Central memory CD8-positive, alpha-beta T cell (primary cell): ENCODE measurements around the gene STK32A.
"Not testable (repeated sequence)": the region's sequence is repeated elsewhere in the genome, so short reads cannot be mapped to it uniquely, and the experiment has no call there.

Experiments
- ATAC-seq: fragments of 150-1000 bp; cut with Tn5 transposase; replicated peaks from 2 replicates; pipeline ENCODE4 v1.10.0; 2022; ENCODE audit warnings: mild to moderate bottlenecking, moderate FRiP score, moderate number of reproducible peaks; ENCODE audit not compliant: poor library complexity, severe bottlenecking; ENCODE audit errors: extremely low read depth
- DNase-seq, 2 donors: peaks; one replicate each; pipeline ENCODE4 v3.0.0; 2021; ENCODE audit warnings: low spot score in 2 of 2
- H3K27ac Mint-ChIP-seq: one replicate; pipeline ENCODE4 v1.8.0; 2022; ENCODE audit warnings: low read depth, mild to moderate bottlenecking, moderate library complexity, mixed read lengths
- H3K27me3 Mint-ChIP-seq: one replicate; pipeline ENCODE4 v1.8.0; 2022; ENCODE audit warnings: mixed read lengths
- H3K36me3 Mint-ChIP-seq: one replicate; pipeline ENCODE4 v1.8.0; 2022; ENCODE audit warnings: mild to moderate bottlenecking, moderate library complexity, mixed read lengths; ENCODE audit not compliant: insufficient read depth
- H3K4me1 Mint-ChIP-seq: one replicate; pipeline ENCODE4 v1.8.0; 2022; ENCODE audit warnings: mixed read lengths
- H3K4me3 Mint-ChIP-seq: one replicate; pipeline ENCODE4 v1.8.0; 2022; ENCODE audit warnings: mild to moderate bottlenecking, moderate library complexity, mixed read lengths
- H3K9me3 Mint-ChIP-seq: one replicate; pipeline ENCODE4 v1.8.0; 2022; ENCODE audit warnings: mixed read lengths

Gene STK32A

DNA sequence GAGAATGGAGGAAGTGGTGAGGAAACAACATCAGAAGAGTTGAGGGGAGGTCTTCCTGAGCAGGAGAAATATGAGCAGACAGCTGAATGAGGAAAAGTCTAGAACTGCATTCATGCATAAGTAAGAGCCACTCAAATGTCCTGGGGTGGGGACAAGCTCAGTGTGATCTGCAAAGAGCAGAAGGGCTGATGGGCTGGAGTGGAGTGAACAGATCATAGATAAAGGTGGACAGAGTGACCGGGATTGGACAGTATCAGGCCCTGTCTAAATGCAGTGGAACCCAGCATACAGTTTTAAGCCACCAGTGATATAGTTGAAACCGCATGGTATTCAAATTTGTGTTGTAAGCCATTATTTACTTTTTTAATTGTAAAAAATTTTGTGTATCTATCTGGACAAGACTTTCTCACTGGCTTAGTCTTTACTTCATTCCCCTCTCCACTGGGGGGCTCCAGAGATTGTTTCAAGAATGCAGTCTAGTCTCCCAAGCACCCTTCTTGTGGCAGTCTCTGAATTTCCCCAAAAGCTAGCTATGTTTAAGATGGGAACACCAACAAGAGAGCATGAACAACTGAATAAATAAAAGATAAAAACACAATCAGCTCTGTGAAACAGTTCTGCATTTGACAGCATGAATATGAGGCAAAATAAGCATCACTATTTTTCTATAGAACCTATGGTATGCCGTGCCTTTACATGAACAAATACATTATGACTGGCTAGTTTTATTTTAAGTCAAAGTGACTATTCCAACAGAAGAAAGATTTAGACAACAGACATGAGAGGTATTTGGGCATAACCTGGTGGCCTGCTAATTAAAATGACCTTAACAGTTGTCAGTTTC, 10.7 kb upstream of the STK32A start:
- H3K9me3 Mint-ChIP-seq, result no peaks in the 10 kb centered on the region
- DNase-seq (no peak), ATAC-seq (no peak)
- no peaks in the 10 kb centered on the region for H3K36me3 Mint-ChIP-seq
- no peak overlapping the region for H3K4me3 Mint-ChIP-seq
- H3K4me1 Mint-ChIP-seq, result no peaks in the 10 kb centered on the region
- no peak overlapping the region for H3K27ac Mint-ChIP-seq
- no peaks in the 10 kb centered on the region for H3K27me3 Mint-ChIP-seq

GRCh38 chr5:147225938-147226337, 8.9 kb upstream of the STK32A start:
- no peaks in the 10 kb centered on the region for H3K36me3 Mint-ChIP-seq

DNA sequence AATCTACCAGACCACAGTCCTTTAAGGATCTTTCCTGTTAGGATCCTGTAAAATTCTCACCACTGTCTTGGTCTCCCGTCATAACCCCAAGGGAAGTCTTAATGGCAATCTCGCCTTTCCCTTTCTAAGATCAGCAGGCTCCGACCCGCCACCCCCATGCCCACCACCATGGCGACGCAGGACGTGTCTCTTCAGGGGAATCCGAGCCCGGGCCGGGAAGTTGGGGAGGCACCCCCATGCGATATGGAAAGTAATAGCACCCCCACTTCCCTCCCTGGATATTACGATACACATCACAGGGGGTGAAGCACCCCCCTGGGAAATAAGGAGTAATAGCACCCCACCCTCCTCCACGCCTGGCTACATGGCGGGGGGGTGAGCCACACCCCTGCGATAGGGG, 8.3 kb upstream of the STK32A start:
- Mint-ChIP-seq H3K9me3 (no peaks in the 10 kb centered on the region), H3K27ac (no peak overlapping the region), H3K27me3 (peaks cover 16% of the 10 kb centered on the region), H3K4me3 (no peak overlapping the region), H3K4me1 (no peaks in the 10 kb centered on the region), H3K36me3 (no peaks in the 10 kb centered on the region)
- ATAC-seq, result no peak
- DNase-seq, result no peak

More at GRCh38 chr5:147225938-147226337, 8.9 kb upstream of the STK32A start:
- no peaks in the 10 kb centered on the region for H3K4me1 Mint-ChIP-seq
- H3K9me3 Mint-ChIP-seq, result no peaks in the 10 kb centered on the region
- peaks cover 10% of the 10 kb centered on the region for H3K27me3 Mint-ChIP-seq
- no peak overlapping the region for H3K27ac Mint-ChIP-seq
- H3K4me3 Mint-ChIP-seq, result no peak overlapping the region
- DNase-seq, result no peak
- ATAC-seq, result no peak

DNA sequence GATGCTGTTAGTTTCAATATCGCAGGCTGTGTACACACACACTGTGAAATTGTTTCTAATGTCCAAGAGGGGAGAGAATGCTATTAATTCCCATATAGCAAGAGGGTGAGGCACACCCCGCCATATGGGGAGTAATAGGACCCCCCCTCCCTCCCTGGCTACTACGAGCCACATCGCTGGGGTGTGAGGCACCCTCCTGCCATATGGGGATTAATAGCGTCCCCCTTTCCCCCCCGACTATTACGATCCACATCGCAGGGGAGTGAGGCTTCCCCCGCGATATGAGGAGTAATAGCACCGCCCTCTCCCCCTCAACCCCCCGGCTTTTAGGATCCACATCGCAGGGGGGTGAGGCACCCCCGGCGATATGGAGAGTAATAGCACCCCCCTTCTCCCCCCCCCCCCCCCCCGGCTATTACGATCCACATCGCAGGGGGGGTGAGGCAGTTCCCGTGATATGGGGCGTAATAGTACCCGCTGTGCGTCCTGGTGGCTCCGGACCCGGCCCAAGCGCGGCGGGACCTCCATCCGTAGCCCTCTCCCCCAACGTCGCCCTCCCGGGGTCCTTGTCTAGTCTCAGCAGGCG, 494 bp upstream of the STK32A start:
- no peak overlapping the region for H3K27ac Mint-ChIP-seq
- H3K36me3 Mint-ChIP-seq, result peaks cover 1% of the 10 kb centered on the region
- peaks cover 5% of the 10 kb centered on the region for H3K4me1 Mint-ChIP-seq
- ATAC-seq (no peak), DNase-seq (no peak)
- no peaks in the 10 kb centered on the region for H3K9me3 Mint-ChIP-seq
- H3K27me3 Mint-ChIP-seq, result peaks cover 86% of the 10 kb centered on the region
- peak overlapping the region; percentile 2 for H3K4me3 Mint-ChIP-seq

- no peak for ATAC-seq
- H3K27ac Mint-ChIP-seq, result no peak overlapping the region
- H3K9me3 Mint-ChIP-seq, result no peaks in the 10 kb centered on the region
- peaks cover 1% of the 10 kb centered on the region for H3K36me3 Mint-ChIP-seq
- no peaks in the 10 kb centered on the region for H3K4me1 Mint-ChIP-seq
- no peak overlapping the region for H3K4me3 Mint-ChIP-seq
- DNase-seq, result no peak
- H3K27me3 Mint-ChIP-seq, result peaks cover 58% of the 10 kb centered on the region
Observed at GRCh38 chr5:147240266-147240985, 5.6 kb downstream of the STK32A start.

GRCh38 chr5:147243238-147243637, 8.4 kb downstream of the STK32A start:
- not testable (repeated sequence) for DNase-seq, ATAC-seq, H3K9me3 Mint-ChIP-seq, H3K27ac Mint-ChIP-seq, H3K4me1 Mint-ChIP-seq, H3K36me3 Mint-ChIP-seq, H3K4me3 Mint-ChIP-seq
- H3K27me3 Mint-ChIP-seq, result peaks cover 33% of the 10 kb centered on the region

DNA sequence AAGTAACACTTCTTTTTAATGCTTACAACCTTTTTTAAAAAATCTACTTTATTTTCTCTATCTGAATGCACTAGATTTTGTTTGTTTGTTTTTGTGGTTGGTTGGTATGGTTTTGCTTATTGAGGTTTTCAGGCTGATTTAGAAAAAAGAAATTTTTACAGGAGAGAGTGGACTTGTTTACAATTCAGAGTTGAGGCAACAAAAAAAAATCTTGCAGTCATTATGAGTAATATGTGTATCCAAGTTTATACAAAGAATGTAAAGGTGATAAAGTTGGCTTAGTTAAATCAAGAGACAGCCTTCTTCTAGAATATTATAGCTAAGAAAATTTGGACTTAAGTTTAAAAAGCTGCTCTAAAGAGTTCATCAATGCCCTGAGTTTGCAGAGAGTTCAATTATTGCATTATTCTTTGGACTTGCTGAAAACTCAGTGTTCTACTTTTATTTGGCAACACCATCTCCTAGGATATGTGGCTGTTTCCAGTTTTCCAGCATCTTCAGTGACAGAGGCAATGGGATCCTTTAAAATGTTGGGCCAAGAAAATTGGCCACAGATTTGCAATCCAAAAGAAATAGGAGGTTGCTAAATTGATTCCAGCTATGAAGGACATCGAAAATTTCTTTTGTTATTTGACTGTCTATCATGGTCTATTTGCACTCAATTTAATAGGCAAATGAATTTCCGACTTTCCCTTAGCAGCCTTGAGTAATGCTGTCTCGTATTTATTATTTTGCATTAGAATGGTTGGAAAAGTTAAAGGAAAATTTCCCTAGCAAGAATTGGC, 10.7 kb downstream of the STK32A start:
- Mint-ChIP-seq H3K36me3 (no peaks in the 10 kb centered on the region), H3K9me3 (peaks cover 7% of the 10 kb centered on the region), H3K27ac (no peak overlapping the region), H3K4me1 (no peaks in the 10 kb centered on the region), H3K4me3 (no peak overlapping the region), H3K27me3 (peaks cover 18% of the 10 kb centered on the region)
- ATAC-seq, result no peak
- DNase-seq, result no peak

- no peak for DNase-seq
- no peak overlapping the region for H3K4me3 Mint-ChIP-seq
- H3K27me3 Mint-ChIP-seq, result peaks cover 10% of the 10 kb centered on the region
- no peaks in the 10 kb centered on the region for H3K4me1 Mint-ChIP-seq
- H3K27ac Mint-ChIP-seq, result no peak overlapping the region
- H3K36me3 Mint-ChIP-seq, result no peaks in the 10 kb centered on the region
- no peak for ATAC-seq
- peaks cover 8% of the 10 kb centered on the region for H3K9me3 Mint-ChIP-seq
Observed at GRCh38 chr5:147248561-147248960, 13.7 kb downstream of the STK32A start.

DNA sequence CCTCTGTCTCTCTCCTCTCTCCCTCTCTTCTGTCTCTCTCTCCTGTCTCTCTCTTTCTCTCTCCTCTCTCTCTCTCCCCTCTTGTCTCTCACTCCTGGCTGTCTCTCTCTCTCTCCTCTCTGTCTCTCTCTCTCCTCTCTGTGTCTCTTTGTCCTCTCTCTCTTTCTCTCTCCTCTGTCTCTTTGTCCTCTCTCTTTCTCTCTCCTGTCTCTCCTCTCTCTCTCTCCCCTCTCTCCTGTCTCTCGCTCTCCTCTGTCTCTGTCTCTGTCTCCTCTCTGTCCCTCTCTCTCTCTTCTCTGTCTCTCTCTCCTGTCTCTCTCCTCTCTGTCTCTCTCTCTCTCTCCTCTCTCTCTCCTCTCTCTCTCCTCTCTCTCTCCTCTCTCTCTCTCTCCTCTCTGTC, 25.0 kb downstream of the STK32A start:
- DNase-seq (no peak), ATAC-seq (no peak)
- Mint-ChIP-seq H3K36me3 (no peaks in the 10 kb centered on the region), H3K4me1 (no peaks in the 10 kb centered on the region), H3K9me3 (peaks cover 13% of the 10 kb centered on the region), H3K27ac (no peak overlapping the region), H3K27me3 (peaks cover 51% of the 10 kb centered on the region), H3K4me3 (no peak overlapping the region)

- DNase-seq (no peak), ATAC-seq (no peak)
- Mint-ChIP-seq H3K9me3 (peaks cover 7% of the 10 kb centered on the region), H3K27me3 (peaks cover 35% of the 10 kb centered on the region), H3K4me3 (no peak overlapping the region), H3K36me3 (no peaks in the 10 kb centered on the region), H3K27ac (no peak overlapping the region), H3K4me1 (no peaks in the 10 kb centered on the region)
Observed at GRCh38 chr5:147267082-147267832, 32.4 kb downstream of the STK32A start.

DNA sequence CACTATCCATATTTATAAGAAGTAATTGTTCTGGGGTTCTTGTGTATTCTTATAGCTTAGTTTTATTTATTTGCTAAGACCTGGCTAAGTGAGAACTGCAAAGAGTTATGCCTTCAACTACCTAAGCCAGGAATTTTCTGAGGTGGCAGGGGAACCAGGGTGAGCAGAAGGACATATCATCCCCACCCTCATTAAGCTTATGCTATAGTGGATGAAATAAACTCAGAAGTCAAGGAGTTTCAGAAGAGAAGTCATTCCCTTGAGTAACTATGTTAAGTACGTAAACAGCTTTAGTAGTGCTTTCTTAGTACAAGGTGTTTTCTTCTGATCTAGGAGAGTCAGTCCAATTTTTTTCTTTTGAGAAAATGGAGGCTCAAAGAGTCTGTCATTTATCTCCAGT, 41.7 kb downstream of the STK32A start:
- ATAC-seq, result no peak
- no peak for DNase-seq
- Mint-ChIP-seq H3K27ac (no peak overlapping the region), H3K27me3 (peaks cover 26% of the 10 kb centered on the region), H3K4me3 (no peak overlapping the region), H3K36me3 (no peaks in the 10 kb centered on the region), H3K4me1 (no peaks in the 10 kb centered on the region), H3K9me3 (peaks cover 14% of the 10 kb centered on the region)

DNA sequence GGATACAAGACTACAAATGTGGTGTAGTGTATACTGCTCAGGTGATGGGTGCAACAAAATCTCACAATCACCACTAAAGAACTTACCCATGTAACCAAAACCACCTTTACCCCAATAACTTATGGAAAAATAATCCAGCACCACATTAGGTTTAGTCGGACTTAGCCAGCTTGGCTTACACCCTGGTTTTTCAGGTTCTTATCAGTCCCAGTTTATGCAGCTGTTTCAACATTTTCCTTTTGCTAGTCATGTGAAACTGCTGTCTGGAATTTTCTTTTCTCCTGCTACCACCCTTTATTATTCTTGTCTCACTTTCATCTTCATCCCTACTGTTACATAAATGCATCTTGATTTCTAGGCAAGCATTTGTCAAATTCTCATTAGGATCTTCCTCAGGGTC, 51.5 kb downstream of the STK32A start:
- H3K9me3 Mint-ChIP-seq, result peaks cover 2% of the 10 kb centered on the region
- no peak overlapping the region for H3K4me3 Mint-ChIP-seq
- DNase-seq (no peak), ATAC-seq (no peak)
- H3K4me1 Mint-ChIP-seq, result no peaks in the 10 kb centered on the region
- H3K36me3 Mint-ChIP-seq, result no peaks in the 10 kb centered on the region
- peaks cover 17% of the 10 kb centered on the region for H3K27me3 Mint-ChIP-seq
- H3K27ac Mint-ChIP-seq, result no peak overlapping the region
